Measurements from ENCODE around the gene CDH13. TPM values are rescaled to one million over a fixed set of nuclear protein-coding genes. Genes with fewer than 3 reads are reported as not detected.

Gene CDH13
- total and polyA plus RNA-seq, 2 experiments from 2014 or later, result 1.6 to 4.4 TPM

DNA sequence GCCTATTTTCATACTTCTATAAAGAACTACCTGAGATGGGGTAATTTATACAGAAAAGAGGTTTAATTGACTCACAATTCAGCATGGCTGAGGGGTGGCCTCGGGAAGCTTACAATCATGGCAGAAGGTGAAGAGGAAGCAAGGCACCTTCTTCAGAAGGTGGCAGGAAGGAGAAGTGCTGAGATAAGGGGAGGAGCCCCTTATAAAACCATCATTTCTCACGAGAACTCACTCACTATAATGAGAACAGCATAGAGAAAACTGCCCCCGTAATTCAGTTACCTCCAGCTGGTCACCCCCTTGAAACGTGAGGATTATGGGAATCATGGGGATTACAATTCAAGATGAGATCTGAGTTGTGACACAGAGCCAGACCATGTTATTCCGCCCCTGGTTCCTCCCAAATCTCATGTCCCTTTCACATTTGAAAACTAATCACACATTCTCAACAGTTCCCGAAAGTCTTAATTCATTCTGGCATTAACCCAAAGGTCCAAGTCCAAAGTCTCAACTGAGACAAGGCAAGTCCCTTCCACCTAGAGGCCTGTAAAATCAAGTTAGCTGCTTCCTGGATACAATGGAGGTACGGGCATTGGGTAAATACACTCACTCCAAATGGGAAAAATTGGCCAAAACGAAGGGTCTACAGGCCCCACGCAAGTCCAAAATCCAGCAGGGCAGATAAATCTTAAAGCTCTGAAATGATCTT is 237.7 kb downstream of the CDH13 start:
- Histone ChIP-seq H3F3A (replicated peaks; ENCODE audit: low read depth) (no peaks in the 10 kb centered on the region), H3K79me2 (replicated peaks; ENCODE audit: insufficient read depth) (no peaks in the 10 kb centered on the region), H3K36me3 (ENCODE audit: insufficient read depth) (peaks cover 5% of the 10 kb centered on the region; the same call in 1 of the 2 replicates), H4K20me1 (replicated peaks; ENCODE audit: insufficient read depth) (no peaks in the 10 kb centered on the region), H3K27me3 (ENCODE audit: insufficient read depth) (no peaks in the 10 kb centered on the region), H3K4me3 (no peak overlapping the region), H3K9me2 (ENCODE audit: insufficient read depth) (peaks cover 8% of the 10 kb centered on the region; the same call in 1 of the 2 replicates), H2AFZ (no peak overlapping the region), H3K4me2 (no peak overlapping the region), H3K27ac (ENCODE audit: low read depth) (no peak overlapping the region), H3K4me1 (ENCODE audit: insufficient read depth) (no peaks in the 10 kb centered on the region)
- H3K4me1 Mint-ChIP-seq, result no peaks in the 10 kb centered on the region
- TF ChIP-seq, protein P1, sequence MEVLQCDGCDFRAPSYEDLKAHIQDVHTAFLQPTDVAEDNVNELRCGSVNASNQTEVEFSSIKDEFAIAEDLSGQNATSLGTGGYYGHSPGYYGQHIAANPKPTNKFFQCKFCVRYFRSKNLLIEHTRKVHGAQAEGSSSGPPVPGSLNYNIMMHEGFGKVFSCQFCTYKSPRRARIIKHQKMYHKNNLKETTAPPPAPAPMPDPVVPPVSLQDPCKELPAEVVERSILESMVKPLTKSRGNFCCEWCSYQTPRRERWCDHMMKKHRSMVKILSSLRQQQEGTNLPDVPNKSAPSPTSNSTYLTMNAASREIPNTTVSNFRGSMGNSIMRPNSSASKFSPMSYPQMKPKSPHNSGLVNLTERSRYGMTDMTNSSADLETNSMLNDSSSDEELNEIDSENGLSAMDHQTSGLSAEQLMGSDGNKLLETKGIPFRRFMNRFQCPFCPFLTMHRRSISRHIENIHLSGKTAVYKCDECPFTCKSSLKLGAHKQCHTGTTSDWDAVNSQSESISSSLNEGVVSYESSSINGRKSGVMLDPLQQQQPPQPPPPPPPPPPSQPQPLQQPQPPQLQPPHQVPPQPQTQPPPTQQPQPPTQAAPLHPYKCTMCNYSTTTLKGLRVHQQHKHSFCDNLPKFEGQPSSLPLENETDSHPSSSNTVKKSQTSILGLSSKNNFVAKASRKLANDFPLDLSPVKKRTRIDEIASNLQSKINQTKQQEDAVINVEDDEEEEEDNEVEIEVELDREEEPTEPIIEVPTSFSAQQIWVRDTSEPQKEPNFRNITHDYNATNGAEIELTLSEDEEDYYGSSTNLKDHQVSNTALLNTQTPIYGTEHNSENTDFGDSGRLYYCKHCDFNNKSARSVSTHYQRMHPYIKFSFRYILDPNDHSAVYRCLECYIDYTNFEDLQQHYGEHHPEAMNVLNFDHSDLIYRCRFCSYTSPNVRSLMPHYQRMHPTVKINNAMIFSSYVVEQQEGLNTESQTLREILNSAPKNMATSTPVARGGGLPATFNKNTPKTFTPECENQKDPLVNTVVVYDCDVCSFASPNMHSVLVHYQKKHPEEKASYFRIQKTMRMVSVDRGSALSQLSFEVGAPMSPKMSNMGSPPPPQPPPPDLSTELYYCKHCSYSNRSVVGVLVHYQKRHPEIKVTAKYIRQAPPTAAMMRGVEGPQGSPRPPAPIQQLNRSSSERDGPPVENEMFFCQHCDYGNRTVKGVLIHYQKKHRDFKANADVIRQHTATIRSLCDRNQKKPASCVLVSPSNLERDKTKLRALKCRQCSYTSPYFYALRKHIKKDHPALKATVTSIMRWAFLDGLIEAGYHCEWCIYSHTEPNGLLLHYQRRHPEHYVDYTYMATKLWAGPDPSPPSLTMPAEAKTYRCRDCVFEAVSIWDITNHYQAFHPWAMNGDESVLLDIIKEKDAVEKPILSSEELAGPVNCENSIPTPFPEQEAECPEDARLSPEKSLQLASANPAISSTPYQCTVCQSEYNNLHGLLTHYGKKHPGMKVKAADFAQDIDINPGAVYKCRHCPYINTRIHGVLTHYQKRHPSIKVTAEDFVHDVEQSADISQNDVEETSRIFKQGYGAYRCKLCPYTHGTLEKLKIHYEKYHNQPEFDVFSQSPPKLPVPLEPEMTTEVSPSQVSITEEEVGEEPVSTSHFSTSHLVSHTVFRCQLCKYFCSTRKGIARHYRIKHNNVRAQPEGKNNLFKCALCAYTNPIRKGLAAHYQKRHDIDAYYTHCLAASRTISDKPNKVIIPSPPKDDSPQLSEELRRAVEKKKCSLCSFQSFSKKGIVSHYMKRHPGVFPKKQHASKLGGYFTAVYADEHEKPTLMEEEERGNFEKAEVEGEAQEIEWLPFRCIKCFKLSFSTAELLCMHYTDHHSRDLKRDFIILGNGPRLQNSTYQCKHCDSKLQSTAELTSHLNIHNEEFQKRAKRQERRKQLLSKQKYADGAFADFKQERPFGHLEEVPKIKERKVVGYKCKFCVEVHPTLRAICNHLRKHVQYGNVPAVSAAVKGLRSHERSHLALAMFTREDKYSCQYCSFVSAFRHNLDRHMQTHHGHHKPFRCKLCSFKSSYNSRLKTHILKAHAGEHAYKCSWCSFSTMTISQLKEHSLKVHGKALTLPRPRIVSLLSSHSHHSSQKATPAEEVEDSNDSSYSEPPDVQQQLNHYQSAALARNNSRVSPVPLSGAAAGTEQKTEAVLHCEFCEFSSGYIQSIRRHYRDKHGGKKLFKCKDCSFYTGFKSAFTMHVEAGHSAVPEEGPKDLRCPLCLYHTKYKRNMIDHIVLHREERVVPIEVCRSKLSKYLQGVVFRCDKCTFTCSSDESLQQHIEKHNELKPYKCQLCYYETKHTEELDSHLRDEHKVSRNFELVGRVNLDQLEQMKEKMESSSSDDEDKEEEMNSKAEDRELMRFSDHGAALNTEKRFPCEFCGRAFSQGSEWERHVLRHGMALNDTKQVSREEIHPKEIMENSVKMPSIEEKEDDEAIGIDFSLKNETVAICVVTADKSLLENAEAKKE (CRISPR knock-in tag; IDR thresholded peaks at IDR 0.05), result no peak
- TF ChIP-seq REST (IDR thresholded peaks at IDR 0.05; ENCODE audit: unreplicated experiment) (no peak), EZH2phosphoT487 (IDR thresholded peaks at IDR 0.05; ENCODE audit: unreplicated experiment) (no peak), CTCF (conservative IDR thresholded peaks at IDR 0.05; ENCODE audit: low read depth in 2 of 2) (no peak), ZNF114 (CRISPR knock-in tag; IDR thresholded peaks at IDR 0.05) (no peak), CREB1 (CRISPR knock-in tag; IDR thresholded peaks at IDR 0.05; ENCODE audit: low read depth) (no peak), POLR2AphosphoS5 (IDR thresholded peaks at IDR 0.05; ENCODE audit: low read depth) (no peak), STAT1 (IDR thresholded peaks at IDR 0.05; ENCODE audit: unreplicated experiment) (no peak), JUNB (IDR thresholded peaks at IDR 0.05; ENCODE audit: unreplicated experiment) (no peak), NANOG (IDR thresholded peaks at IDR 0.05; ENCODE audit: borderline replicate concordance) (no peak), ZNF331 (CRISPR knock-in tag; IDR thresholded peaks at IDR 0.05; ENCODE audit: low read depth) (no peak), EZH2 (IDR thresholded peaks at IDR 0.05; ENCODE audit: low read depth, unreplicated experiment) (no peak)
- TF ChIP-seq, protein P2, sequence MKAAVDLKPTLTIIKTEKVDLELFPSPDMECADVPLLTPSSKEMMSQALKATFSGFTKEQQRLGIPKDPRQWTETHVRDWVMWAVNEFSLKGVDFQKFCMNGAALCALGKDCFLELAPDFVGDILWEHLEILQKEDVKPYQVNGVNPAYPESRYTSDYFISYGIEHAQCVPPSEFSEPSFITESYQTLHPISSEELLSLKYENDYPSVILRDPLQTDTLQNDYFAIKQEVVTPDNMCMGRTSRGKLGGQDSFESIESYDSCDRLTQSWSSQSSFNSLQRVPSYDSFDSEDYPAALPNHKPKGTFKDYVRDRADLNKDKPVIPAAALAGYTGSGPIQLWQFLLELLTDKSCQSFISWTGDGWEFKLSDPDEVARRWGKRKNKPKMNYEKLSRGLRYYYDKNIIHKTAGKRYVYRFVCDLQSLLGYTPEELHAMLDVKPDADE (IDR thresholded peaks at IDR 0.05), result no peak
- H3K4me3 Mint-ChIP-seq, result no peak overlapping the region
- no peak for DNase-seq (ENCODE audit: low spot score)
- H3K27ac Mint-ChIP-seq, result no peak overlapping the region
- H3K27me3 Mint-ChIP-seq (ENCODE audit: insufficient read depth, low read depth, poor library complexity), result peaks cover 2% of the 10 kb centered on the region
- ATAC-seq, result no peak
- H3K9me3 Mint-ChIP-seq, result peaks cover 35% of the 10 kb centered on the region
- peaks cover 23% of the 10 kb centered on the region for H3K36me3 Mint-ChIP-seq (ENCODE audit: low read depth)

Data from GM23338 (cell line).